ENCODE measurements around the gene ZNF518A.
A peak's percentile ranks its signal among the peaks of the same experiment; 100 is the strongest.

The ZNF518A gene

GRCh38 chr10:96201525-96201924 is 71.4 kb downstream of the ZNF518A start:
- H3K4me3 ChIP-seq (ENCODE audit: low read depth, low read length) = no peak overlapping the region
- no peak for TF ChIP-seq CTCF (IDR thresholded peaks at IDR 0.05; ENCODE audit: insufficient read depth, low read depth, low read length, missing control alignments)
- DNase-seq (ENCODE audit: low read depth) = no peak

- H3K4me3 ChIP-seq (ENCODE audit: low read depth, low read length) = no peak overlapping the region
- no peak for DNase-seq (ENCODE audit: low read depth)
- TF ChIP-seq CTCF (IDR thresholded peaks at IDR 0.05; ENCODE audit: insufficient read depth, low read depth, low read length, missing control alignments) = no peak
Observed at GRCh38 chr10:96205580-96205979, 75.5 kb downstream of the ZNF518A start.

- H3K4me3 ChIP-seq (ENCODE audit: low read depth, low read length) = no peak overlapping the region
- TF ChIP-seq CTCF (IDR thresholded peaks at IDR 0.05; ENCODE audit: insufficient read depth, low read depth, low read length, missing control alignments) = no peak
- peak; percentile 75 for DNase-seq (ENCODE audit: low read depth)
Observed at GRCh38 chr10:96208271-96208670, 78.2 kb downstream of the ZNF518A start.

- DNase-seq (ENCODE audit: low read depth) = no peak
Observed at GRCh38 chr10:96208946-96209345, 78.8 kb downstream of the ZNF518A start.

GRCh38 chr10:96211764-96212163 is 81.7 kb downstream of the ZNF518A start:
- TF ChIP-seq CTCF (IDR thresholded peaks at IDR 0.05; ENCODE audit: insufficient read depth, low read depth, low read length, missing control alignments) = no peak
- H3K4me3 ChIP-seq (ENCODE audit: low read depth, low read length) = no peak overlapping the region
- no peak for DNase-seq (ENCODE audit: low read depth)

More at GRCh38 chr10:96208946-96209345, 78.8 kb downstream of the ZNF518A start:
- H3K4me3 ChIP-seq (ENCODE audit: low read depth, low read length) = no peak overlapping the region
- TF ChIP-seq CTCF (IDR thresholded peaks at IDR 0.05; ENCODE audit: insufficient read depth, low read depth, low read length, missing control alignments) = no peak

GRCh38 chr10:96212911-96213310 is 82.8 kb downstream of the ZNF518A start:
- H3K4me3 ChIP-seq (ENCODE audit: low read depth, low read length) = no peak overlapping the region
- no peak for TF ChIP-seq CTCF (IDR thresholded peaks at IDR 0.05; ENCODE audit: insufficient read depth, low read depth, low read length, missing control alignments)
- no peak for DNase-seq (ENCODE audit: low read depth)

All from GM12865 (cell line).